Amniotic epithelial cell (primary cell): ENCODE results near the gene CHPF2.

Experiments
- DNase-seq: peaks from one replicate; pipeline ENCODE4 v3.0.0-alpha.2; 2010; ENCODE audit warnings: low read depth

The CHPF2 gene

GRCh38 chr7:151246102-151246850 lies 14.0 kb downstream of the CHPF2 start:
- peak; percentile 33 for DNase-seq

DNA sequence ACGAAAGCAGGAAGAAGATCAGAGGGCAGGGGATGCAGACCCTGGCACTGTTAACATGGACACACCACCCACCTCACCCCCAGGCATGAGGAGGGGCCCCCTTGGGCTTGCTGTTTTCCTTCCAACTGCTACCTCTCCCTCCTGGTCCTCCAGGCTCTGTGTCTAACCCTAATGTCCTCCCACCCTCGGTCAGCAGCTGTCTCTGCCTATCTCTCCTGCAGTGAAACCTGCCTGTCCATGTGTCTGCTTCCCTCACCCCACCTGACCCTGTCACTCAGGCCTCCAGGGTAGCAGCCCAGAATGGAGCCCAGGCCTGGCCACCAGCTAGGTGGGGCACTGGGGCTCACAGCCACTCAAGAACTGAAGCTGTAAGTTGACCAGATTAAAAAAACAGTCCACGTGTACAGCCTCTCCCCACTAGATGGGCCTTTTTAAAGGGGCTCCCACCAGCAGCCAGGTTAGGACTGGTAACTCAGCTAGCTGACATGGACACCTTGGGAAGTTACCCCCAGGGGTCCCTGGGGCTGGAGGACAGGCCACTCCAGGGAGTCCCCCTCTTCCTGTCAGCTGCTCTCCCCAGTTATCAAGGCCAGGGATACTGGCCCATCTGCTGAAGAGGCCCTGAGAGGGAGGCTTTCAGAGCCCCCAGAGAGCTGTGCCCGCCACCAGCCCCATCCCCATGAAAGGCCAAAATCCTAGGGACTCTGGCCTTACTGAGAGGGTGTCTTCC lies 14.7 kb downstream of the CHPF2 start:
- DNase-seq, result no peak

GRCh38 chr7:151247611-151248345 lies 15.5 kb downstream of the CHPF2 start:
- no peak for DNase-seq

DNA sequence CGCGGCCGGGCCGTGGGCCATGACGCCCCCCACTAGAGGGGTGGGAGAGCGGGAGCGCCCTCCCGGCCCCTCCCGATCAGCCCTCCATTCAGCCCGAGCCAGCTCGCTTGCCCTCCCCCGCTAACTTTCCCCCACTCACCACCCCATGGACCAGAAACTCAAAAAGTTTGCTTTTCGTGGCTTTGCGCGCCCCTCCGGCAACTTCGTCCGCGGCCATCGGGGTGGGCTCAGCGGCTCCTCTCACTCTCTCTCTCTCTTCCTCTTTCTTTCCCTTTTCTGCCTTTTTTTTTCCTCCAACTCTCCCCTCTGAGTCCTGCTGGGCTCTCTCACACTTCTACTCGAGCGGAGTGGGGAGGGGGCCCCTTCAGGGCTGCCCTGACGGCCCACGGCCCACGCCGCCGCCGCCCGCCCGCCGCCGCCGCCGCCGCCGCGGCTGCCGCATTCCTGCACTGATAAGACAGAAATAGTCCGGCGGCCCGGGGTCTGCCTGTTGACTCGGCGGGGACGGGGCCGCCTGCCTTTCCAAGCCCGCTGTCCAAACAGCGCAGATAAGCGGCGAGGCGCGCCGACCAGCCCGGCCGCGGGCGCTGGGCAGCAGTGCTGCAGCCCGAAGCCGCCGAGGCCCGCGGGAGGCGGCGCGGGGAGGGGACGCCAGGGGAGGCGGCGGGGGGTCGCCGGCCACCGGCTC lies 16.2 kb downstream of the CHPF2 start, which contains the start of gene SMARCD3:
Gene SMARCD3, minus strand, starts transcription at position 349 of the 688 bp plus-strand sequence. Its CDS starts 132 bp downstream, at position 217.
- DNase-seq, result peak; percentile 67

- DNase-seq, result peak; percentile 45
Measured at GRCh38 chr7:151249034-151249731, 16.9 kb downstream of the CHPF2 start.

DNA sequence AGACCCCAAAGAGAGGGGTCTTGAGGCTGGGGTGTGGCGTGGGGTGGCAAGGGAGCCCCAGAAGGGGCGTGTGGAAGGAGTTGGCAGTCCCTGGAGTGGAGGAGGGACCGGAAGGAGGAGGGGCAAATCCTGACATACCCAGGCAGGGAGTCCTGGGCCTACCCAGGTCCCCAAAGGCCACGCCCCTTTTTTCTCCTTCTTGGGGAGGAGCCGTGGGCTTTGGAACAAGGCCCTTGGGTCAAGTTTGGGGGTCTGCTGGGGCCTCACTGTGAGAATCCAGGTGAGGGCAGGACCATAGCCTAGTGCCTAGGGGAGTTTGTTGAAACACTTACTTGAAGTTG lies 17.4 kb downstream of the CHPF2 start:
- DNase-seq, result peak; percentile 64

- DNase-seq, result no peak
Measured at GRCh38 chr7:151250181-151251132, 18.2 kb downstream of the CHPF2 start.

DNA sequence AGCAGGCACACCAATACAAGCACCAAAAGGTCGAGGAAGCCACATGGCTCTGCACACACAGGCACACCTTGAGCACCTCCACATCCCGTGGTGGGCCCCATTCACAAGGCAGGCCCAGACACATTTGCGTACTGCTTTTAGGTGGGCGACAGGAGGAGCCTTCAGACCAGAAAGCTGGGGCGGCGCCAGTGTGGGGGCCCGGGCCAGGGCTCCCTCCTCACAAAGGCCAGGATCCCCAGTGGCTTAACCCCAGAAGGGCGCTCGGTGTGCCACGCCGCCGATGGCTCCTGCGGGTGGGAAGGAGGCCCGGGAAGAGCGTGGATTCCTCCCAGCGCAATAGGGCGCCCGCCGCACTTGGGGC lies 19.0 kb downstream of the CHPF2 start:
- DNase-seq, result no peak

DNA sequence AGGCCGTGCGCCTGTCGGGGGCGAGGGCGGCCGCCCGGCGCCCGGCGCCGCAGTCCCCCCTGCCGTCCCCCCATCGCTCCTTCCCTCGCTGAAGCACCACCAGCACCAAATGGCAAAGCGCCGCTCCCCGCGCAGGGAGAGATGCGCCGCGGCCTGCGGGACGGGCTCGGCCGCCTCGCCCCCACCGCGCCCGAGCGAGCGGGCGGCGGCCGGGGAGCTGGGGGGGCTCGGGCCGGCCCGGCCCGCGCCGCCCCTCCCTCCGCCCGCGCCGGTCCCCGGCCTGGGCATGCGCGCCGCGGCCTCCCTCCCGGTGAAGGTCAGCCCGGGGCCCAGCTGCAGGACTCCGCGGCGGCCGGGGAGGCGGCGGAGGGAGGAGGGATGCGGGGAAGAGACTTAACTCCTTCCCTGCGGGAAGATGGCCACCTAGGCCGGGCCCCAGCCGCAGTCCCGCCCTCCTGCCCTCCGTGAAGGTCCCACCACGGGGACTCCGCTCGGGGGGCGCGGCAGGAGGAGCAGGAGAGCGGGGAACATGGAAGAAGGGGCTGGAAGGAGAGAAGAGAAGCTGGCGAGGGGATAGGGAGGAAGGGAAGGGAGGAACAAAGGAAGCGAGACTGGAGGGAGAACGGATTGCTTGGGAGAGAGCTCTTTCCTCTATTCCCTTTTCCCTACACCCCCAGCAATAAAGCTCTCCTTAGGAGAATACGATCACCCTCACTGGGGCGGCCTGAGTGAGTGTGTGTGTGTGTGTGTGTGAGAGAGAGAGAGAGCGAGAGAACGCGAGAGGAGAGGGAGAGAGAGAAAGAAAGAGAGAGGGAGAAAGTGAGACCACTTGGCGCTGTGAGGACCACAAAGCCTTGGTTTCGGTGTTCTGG lies 19.6 kb downstream of the CHPF2 start:
- peak; percentile 76 for DNase-seq

GRCh38 chr7:151252561-151252835 lies 20.2 kb downstream of the CHPF2 start:
- no peak for DNase-seq

GRCh38 chr7:151252961-151253711 lies 20.9 kb downstream of the CHPF2 start:
- no peak for DNase-seq

- no peak for DNase-seq
Measured at GRCh38 chr7:151254316-151254715, 22.0 kb downstream of the CHPF2 start.

- no peak for DNase-seq
Measured at GRCh38 chr7:151254851-151255250, 22.6 kb downstream of the CHPF2 start.

DNA sequence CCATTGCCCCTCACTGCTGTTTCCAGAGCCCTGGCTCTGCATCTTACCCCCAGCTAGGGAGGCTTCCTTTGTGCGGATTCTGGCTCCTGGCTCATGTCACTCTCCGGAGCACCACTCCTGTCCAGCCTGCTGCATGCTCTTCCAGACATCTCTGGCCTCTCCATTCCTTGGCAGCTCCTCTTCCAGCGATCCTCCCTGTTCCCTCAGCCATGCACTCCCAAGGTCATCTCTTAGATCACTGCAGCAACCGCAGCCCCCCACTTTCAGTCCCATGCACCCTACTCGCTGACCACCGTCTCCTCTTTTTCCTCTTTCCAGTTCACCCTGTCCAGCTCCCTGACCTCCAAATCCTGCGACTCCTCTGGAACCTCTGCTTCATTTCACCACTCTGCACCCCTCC lies 23.1 kb downstream of the CHPF2 start:
- no peak for DNase-seq

- peak; percentile 85 for DNase-seq
Measured at GRCh38 chr7:151256410-151257045, 24.2 kb downstream of the CHPF2 start.

DNA sequence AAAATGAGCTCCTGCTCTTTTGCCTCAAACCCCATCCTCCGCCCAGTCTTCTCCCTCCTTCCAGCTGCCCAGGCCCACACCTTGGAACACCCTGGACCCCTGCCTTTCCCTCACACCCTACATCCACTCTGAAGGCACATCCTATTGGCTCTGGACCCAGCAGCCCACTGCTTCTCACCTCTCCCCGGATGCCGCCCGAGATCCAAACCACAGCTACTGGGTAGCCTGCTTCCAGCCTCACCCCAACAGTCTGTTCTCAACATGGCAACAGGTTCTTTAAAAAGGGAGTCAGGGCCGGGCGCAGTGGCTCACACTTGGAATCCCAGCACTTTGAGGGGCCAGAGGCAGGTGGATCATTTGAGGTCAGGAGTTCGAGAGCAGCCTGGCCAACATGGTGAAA lies 25.7 kb downstream of the CHPF2 start:
- no peak for DNase-seq

- no peak for DNase-seq
Measured at GRCh38 chr7:151260471-151260870, 28.2 kb downstream of the CHPF2 start.

- DNase-seq, result no peak
Measured at GRCh38 chr7:151260883-151261282, 28.6 kb downstream of the CHPF2 start.

DNA sequence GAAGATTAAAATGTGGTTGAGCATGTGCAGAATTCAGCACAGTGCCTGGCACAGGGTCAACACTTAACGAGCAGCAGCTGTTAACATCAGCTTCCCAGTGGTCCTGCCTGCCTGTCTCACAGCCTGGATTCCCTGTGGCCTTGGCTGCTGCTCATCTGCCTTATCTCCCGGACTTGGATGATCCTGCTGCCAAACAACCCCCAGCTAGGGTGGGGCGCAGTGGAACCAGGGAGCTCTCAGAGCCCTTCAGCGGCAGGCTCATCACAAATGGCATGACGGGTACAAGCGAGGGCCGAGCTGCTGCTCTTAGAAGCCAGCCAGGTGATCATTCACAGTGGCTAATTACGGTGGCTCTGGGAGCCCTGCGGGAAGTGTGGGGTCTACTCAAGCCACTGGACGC lies 29.2 kb downstream of the CHPF2 start:
- DNase-seq, result no peak
